ENCODE results near the gene PLCB1.
A peak's percentile ranks its signal among the peaks of the same experiment; 100 is the strongest.

The PLCB1 gene

DNA sequence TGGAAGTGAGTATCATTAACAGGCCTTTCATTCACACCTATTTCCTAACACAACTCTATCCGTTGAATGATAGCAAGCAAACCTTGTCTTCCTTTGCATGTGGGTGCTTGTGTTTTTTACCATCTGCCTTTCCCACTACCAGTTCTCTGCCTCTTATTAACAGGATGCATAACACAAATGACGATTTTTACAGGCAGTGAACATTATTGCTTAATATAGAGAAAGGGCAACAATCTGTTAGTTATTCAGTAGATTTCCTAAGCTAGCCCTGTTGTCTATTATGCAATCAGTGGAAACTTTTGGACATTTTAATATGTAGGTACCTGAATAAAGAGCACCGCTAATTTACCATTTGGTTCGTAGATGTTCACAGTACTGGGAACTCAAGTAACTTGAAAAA is 588.0 kb downstream of the PLCB1 start:
- TF ChIP-seq, protein P1, sequence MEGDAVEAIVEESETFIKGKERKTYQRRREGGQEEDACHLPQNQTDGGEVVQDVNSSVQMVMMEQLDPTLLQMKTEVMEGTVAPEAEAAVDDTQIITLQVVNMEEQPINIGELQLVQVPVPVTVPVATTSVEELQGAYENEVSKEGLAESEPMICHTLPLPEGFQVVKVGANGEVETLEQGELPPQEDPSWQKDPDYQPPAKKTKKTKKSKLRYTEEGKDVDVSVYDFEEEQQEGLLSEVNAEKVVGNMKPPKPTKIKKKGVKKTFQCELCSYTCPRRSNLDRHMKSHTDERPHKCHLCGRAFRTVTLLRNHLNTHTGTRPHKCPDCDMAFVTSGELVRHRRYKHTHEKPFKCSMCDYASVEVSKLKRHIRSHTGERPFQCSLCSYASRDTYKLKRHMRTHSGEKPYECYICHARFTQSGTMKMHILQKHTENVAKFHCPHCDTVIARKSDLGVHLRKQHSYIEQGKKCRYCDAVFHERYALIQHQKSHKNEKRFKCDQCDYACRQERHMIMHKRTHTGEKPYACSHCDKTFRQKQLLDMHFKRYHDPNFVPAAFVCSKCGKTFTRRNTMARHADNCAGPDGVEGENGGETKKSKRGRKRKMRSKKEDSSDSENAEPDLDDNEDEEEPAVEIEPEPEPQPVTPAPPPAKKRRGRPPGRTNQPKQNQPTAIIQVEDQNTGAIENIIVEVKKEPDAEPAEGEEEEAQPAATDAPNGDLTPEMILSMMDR (IDR thresholded peaks at IDR 0.05) = no peak
- H3K36me3 Mint-ChIP-seq (ENCODE audit: low read depth) = peaks cover 23% of the 10 kb centered on the region
- peaks cover 19% of the 10 kb centered on the region for H3K4me1 Mint-ChIP-seq
- peaks cover 3% of the 10 kb centered on the region for H3K27me3 Mint-ChIP-seq (ENCODE audit: low read depth, poor library complexity)
- H3K27ac Mint-ChIP-seq = no peak overlapping the region
- H3K4me3 Mint-ChIP-seq = no peak overlapping the region
- DNase-seq = no peak
- H3K9me3 Mint-ChIP-seq = no peaks in the 10 kb centered on the region

DNA sequence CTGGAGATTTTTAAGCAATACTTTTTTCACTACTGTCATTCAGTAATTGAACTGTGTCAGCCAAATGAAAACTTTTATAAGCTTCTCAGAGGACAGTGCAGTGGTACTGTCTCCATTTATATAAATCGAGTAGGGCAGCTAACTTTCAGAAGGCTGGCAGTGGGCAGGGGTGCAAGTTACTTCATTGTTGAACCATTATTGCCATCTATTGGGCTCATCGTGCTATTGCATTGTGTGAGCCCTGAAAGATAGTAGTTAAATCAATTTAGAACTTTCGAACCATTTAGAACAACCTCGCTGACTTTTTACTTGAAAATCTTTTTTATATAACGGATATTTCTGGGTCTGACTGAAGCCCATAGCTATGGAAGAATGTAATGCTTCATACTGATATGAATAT is 589.0 kb downstream of the PLCB1 start:
- DNase-seq = peak; percentile 39
- H3K36me3 Mint-ChIP-seq (ENCODE audit: low read depth) = peaks cover 30% of the 10 kb centered on the region
- H3K27ac Mint-ChIP-seq = no peak overlapping the region
- H3K4me1 Mint-ChIP-seq = peaks cover 14% of the 10 kb centered on the region
- H3K27me3 Mint-ChIP-seq (ENCODE audit: low read depth, poor library complexity) = peaks cover 3% of the 10 kb centered on the region
- TF ChIP-seq, protein P1 (IDR thresholded peaks at IDR 0.05) = peak; percentile 84
- no peaks in the 10 kb centered on the region for H3K9me3 Mint-ChIP-seq
- no peak overlapping the region for H3K4me3 Mint-ChIP-seq

DNA sequence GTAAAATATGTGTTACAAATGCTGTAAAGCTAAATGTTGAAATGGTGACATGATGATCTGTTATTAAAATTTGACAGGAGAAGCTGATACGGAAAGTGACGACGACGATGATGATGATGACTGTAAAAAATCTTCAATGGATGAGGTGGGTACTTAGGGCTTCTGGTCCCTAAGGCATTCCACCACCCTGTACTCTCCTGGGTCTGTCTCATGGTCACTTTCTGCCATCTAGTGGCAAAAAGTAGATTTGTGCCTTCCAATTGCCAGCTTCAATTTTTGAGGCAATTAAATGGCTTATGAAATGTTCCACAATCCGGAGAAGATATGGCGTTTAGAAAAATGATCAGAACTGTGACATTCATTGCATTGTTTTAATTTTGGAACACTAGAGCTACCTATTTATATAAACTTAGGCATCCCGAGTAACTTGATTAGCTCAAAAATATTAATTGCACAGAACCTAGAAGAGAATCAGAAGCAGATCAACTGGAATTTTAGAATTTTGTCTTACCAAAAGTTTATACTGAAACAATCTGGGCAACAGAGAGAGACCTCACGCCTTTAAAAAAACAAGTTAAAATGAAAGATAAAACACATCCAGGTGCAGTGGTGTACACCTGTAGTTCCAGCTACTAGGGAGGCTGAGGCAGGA is 590.3 kb downstream of the PLCB1 start:
- peak; percentile 45 for DNase-seq
- H3K4me1 Mint-ChIP-seq = peaks cover 14% of the 10 kb centered on the region
- H3K36me3 Mint-ChIP-seq (ENCODE audit: low read depth) = peaks cover 22% of the 10 kb centered on the region
- H3K27ac Mint-ChIP-seq = no peak overlapping the region
- H3K4me3 Mint-ChIP-seq = no peak overlapping the region
- TF ChIP-seq, protein P1 (IDR thresholded peaks at IDR 0.05) = peak; percentile 83
- no peaks in the 10 kb centered on the region for H3K9me3 Mint-ChIP-seq
- H3K27me3 Mint-ChIP-seq (ENCODE audit: low read depth, poor library complexity) = peaks cover 3% of the 10 kb centered on the region

DNA sequence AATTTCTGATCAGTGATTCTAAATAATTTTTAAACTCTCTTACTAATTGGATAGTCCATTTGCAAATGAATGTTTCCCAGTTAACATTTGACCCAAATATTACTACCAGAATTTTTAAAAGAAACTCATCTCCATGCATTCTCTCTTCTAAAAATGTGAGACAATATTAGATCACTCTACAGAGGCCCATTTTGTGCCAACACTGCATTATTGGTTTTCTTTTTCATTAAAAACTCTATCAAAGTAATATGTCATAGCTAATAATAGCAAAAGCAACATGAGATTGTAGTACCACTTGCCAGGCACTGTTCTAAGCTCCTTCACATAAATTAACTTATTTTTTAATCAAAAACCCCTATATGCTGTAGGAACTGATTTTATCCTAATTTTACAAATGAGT is 591.2 kb downstream of the PLCB1 start:
- no peak for DNase-seq
- Mint-ChIP-seq H3K9me3 (no peaks in the 10 kb centered on the region), H3K36me3 (ENCODE audit: low read depth) (peaks cover 13% of the 10 kb centered on the region), H3K4me1 (peaks cover 14% of the 10 kb centered on the region), H3K4me3 (no peak overlapping the region), H3K27ac (no peak overlapping the region), H3K27me3 (ENCODE audit: low read depth, poor library complexity) (peaks cover 3% of the 10 kb centered on the region)
- TF ChIP-seq, protein P1 (IDR thresholded peaks at IDR 0.05) = no peak

DNA sequence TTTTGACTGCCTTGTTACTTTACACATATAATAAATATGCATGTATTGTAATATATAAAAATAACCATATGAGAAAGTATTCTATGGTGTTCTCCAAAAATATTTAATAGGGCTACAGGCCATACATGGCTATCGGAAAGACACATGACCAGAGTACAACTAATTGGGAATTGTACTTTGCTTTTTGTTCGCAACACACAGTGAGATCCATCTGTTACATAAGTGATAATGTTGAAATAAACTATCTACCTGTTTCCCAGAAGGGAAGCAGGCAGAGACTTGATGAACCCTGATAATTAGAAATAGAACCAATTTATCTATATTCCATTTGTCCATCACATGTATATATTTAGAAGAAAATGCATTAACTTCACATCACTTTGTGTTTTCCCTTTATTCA is 592.8 kb downstream of the PLCB1 start:
- H3K4me1 Mint-ChIP-seq = peaks cover 14% of the 10 kb centered on the region
- DNase-seq = no peak
- H3K9me3 Mint-ChIP-seq = no peaks in the 10 kb centered on the region
- H3K36me3 Mint-ChIP-seq (ENCODE audit: low read depth) = peaks cover 11% of the 10 kb centered on the region
- peaks cover 3% of the 10 kb centered on the region for H3K27me3 Mint-ChIP-seq (ENCODE audit: low read depth, poor library complexity)
- H3K27ac Mint-ChIP-seq = no peak overlapping the region
- TF ChIP-seq, protein P1 (IDR thresholded peaks at IDR 0.05) = no peak
- no peak overlapping the region for H3K4me3 Mint-ChIP-seq

DNA sequence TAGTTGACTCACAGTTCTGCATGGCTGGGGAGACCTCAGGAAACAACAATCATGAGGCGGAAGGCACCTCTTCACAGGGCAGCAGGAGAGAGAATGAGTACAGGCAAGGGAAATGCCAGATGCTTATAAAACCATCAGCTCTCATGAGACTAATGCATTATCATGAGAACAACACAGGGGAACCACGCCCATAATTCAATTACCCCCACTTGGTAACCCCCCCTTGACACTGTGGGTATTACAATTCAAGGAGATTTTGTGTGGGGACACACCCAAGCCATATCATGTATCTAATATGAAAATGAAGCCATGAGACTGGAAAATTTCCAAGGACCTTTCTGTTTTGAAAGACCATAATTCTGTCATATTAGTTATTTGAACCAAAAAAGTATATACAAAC is 594.4 kb downstream of the PLCB1 start:
- Mint-ChIP-seq H3K9me3 (no peaks in the 10 kb centered on the region), H3K4me3 (no peak overlapping the region), H3K36me3 (ENCODE audit: low read depth) (peaks cover 11% of the 10 kb centered on the region), H3K27ac (peak overlapping the region; percentile 15), H3K4me1 (no peaks in the 10 kb centered on the region), H3K27me3 (ENCODE audit: low read depth, poor library complexity) (peaks cover 3% of the 10 kb centered on the region)
- TF ChIP-seq, protein P1 (IDR thresholded peaks at IDR 0.05) = no peak
- no peak for DNase-seq
